Adrenal gland (tissue), 5 donors: ENCODE measurements around the gene TMEM200A.

Experiments
- POLR2A ChIP-seq, 2 donors: fragments of 450-650 bp; IDR thresholded peaks; one replicate each; pipeline ENCODE4 v1.6.1; 2017; ENCODE audit warnings: antibody characterized with exemption in 2 of 2, mild to moderate bottlenecking in 2 of 2, moderate library complexity in 1 of 2
- TF ChIP-seq, protein P1 (sequence below), 6 experiments: fragments of 450-650 bp in 4 of 6; fragments of 200-600 bp in 2 of 6; sonication (generic) in 1 of 6; IDR thresholded peaks; 1 replicate in 5 of 6; 2 replicates in 1 of 6; pipeline versions ENCODE4 v1.5.1 to v1.8.0; 2016 to 2021; ENCODE audit warnings: antibody characterized with exemption in 6 of 6, mild to moderate bottlenecking in 2 of 6, moderate library complexity in 1 of 6
- donor health status: DM: no; HTN: no; CAD: no.

DNA sequence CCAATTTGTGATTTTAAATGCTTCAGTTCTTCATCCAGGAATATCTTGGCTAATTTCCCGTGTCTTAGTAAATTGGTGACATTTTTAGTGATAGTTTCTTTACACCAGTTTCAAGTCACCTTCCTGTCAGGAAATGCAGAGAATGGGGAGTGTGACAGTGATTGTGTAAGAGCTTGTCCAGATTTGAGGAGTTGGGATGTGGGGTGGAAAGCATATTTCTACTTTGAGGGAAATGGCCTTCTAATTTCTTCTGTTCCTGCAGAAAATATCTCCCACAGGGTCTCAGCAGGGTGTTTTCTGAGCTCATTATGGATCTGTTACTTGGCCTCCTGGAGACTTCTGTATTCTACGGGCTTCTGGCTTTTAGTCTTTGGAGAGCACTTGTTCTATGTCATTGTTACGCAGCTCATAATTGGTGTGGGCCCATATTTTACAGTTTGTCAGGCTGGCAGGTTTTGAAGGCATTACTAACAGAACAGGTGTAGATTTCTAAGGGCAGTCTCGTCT, 65.6 kb downstream of the TMEM200A start:
- TF ChIP-seq, protein P1, sequence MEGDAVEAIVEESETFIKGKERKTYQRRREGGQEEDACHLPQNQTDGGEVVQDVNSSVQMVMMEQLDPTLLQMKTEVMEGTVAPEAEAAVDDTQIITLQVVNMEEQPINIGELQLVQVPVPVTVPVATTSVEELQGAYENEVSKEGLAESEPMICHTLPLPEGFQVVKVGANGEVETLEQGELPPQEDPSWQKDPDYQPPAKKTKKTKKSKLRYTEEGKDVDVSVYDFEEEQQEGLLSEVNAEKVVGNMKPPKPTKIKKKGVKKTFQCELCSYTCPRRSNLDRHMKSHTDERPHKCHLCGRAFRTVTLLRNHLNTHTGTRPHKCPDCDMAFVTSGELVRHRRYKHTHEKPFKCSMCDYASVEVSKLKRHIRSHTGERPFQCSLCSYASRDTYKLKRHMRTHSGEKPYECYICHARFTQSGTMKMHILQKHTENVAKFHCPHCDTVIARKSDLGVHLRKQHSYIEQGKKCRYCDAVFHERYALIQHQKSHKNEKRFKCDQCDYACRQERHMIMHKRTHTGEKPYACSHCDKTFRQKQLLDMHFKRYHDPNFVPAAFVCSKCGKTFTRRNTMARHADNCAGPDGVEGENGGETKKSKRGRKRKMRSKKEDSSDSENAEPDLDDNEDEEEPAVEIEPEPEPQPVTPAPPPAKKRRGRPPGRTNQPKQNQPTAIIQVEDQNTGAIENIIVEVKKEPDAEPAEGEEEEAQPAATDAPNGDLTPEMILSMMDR (IDR thresholded peaks at IDR 0.05) = no peak
- no peak for TF ChIP-seq POLR2A (IDR thresholded peaks at IDR 0.05)
